ENCODE results near the gene MT2A. TPM values are rescaled to one million over a fixed set of nuclear protein-coding genes. Genes with fewer than 3 reads are reported as not detected.

Gene MT2A
- total and polyA plus RNA-seq, 7 donors: 342 to 11,565 (median 2,887) TPM

DNA sequence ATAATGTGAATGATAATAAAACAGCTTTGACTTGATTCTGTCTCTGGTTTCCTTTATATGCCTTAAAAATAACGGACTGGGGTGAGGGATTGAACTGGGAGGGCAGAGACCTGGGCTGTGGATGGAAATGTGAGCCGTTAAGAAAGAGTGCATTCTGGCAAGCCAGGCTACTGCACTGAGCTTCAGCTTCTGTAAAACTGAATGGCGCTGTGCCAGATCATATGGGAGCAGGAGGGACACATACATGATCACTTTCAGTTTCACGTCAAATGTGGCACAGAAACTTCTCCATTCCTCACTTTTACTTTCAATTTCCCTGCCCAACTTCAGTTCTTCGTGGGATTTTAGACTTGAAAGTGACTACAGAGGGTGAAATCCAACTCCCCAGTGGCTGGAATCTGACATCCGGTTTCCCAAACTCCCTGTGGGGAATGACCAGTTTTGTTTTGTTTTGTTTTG, 1.1 kb downstream of the MT2A start:
- ATAC-seq: peak in 1 of 4 donors; percentile 8
- Histone ChIP-seq H3K4me3 (peak overlapping the region; percentile 89), H3K27me3 (ENCODE audit: insufficient read depth in 3 of 3, low read length in 2 of 3) (no peaks in the 10 kb centered on the region), H3K4me1 (peaks cover 60% of the 10 kb centered on the region), H3K9me3 (no peaks in the 10 kb centered on the region), H3K27ac (peak overlapping the region; percentile 99), H3K36me3 (ENCODE audit: insufficient read depth in 1 of 2, low read depth in 1 of 2) (no peaks in the 10 kb centered on the region)
- intact Hi-C loops (cut with DNase I): loop anchor here in 1 of 2 donors (2.0 kb wide), 1 partner anchor 73 kb away; the partner anchor contains the start of gene MT1X
- 0 to 1% (median 0%) methylated on average over 6 of the region's 6 CpGs for WGBS, 3 donors
- peak; percentile 57 to 69 for DNase-seq
- TF ChIP-seq, protein P1, sequence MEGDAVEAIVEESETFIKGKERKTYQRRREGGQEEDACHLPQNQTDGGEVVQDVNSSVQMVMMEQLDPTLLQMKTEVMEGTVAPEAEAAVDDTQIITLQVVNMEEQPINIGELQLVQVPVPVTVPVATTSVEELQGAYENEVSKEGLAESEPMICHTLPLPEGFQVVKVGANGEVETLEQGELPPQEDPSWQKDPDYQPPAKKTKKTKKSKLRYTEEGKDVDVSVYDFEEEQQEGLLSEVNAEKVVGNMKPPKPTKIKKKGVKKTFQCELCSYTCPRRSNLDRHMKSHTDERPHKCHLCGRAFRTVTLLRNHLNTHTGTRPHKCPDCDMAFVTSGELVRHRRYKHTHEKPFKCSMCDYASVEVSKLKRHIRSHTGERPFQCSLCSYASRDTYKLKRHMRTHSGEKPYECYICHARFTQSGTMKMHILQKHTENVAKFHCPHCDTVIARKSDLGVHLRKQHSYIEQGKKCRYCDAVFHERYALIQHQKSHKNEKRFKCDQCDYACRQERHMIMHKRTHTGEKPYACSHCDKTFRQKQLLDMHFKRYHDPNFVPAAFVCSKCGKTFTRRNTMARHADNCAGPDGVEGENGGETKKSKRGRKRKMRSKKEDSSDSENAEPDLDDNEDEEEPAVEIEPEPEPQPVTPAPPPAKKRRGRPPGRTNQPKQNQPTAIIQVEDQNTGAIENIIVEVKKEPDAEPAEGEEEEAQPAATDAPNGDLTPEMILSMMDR (IDR thresholded peaks at IDR 0.05): no peak

DNA sequence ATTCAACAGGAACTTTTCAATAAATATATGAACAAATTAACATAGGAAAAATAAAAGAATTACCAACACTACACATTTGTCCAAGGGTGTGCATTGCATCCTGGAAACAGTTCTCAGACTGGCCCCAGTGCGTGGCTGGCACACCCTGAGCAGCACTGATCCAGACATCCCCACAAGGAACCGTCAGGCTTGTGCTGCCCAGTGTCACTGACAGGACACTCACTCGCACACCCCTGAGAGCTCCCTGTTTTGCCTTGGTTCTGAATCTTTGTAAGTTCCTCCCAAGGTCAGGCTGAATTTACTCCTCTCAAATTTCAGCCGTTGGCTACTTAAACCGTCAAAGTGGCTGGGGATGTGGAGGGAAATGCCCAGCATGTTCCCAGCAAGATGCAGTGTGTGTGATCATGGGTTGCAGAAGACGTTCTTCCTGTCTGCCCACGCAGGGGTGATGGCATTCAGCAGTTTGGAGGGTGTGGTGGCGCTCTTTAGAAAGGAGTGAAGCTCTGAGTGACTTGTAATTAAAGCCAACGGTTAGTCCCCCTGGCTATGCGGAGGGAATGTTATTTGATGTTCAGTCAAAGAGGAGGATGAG, 1.7 kb downstream of the MT2A start:
- TF ChIP-seq, protein P1 (IDR thresholded peaks at IDR 0.05): no peak
- H3K4me3 ChIP-seq: peak overlapping the region; percentile 89
- intact Hi-C loops (cut with DNase I): no loop called here
- peaks cover 56% of the 10 kb centered on the region for H3K4me1 ChIP-seq
- H3K9me3 ChIP-seq: no peaks in the 10 kb centered on the region
- H3K27me3 ChIP-seq (ENCODE audit: insufficient read depth in 3 of 3, low read length in 2 of 3): no peaks in the 10 kb centered on the region
- H3K27ac ChIP-seq: peak overlapping the region; percentile 99
- peak; percentile 74 to 81 for DNase-seq
- H3K36me3 ChIP-seq (ENCODE audit: insufficient read depth in 1 of 2, low read depth in 1 of 2): no peaks in the 10 kb centered on the region
- 3 to 7% (median 6%) methylated on average over 10 of the region's 10 CpGs for WGBS, 3 donors
- peak; percentile 12 to 34 (median 26) for ATAC-seq

DNA sequence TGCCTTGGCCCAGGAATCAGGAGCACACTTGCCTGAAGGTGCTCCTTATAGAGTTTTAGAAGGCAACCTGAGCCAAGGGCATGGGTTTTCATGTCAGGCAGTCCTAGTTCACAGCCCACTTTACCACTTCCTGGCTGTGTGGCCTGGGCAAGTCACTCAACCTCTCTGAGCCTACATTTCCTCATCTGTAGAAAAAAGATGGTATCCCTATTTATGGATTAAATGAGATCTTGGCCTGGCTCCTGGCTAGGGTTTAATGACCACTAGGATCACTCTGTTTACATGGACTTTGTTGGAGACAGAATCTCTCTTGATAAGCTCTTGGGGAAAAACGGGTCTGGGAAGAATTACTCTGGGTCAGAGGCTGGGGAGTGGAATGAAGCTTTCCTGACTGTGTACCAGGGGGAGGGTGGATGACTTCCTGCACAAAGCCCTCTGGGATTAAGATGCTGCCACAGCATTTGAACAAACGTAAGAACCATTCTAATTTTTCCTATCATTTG, 2.3 kb downstream of the MT2A start:
- no peaks in the 10 kb centered on the region for H3K9me3 ChIP-seq
- peaks cover 50% of the 10 kb centered on the region for H3K4me1 ChIP-seq
- no peak for DNase-seq
- peak in 1 of 4 donors; percentile 5 for ATAC-seq
- peak overlapping the region; percentile 99 for H3K27ac ChIP-seq
- H3K27me3 ChIP-seq (ENCODE audit: insufficient read depth in 3 of 3, low read length in 2 of 3): no peaks in the 10 kb centered on the region
- peak overlapping the region; percentile 89 for H3K4me3 ChIP-seq
- no peaks in the 10 kb centered on the region for H3K36me3 ChIP-seq (ENCODE audit: insufficient read depth in 1 of 2, low read depth in 1 of 2)
- WGBS, 3 donors: 7 to 19% (median 11%) methylated on average over 2 of the region's 2 CpGs
- TF ChIP-seq, protein P1 (IDR thresholded peaks at IDR 0.05): no peak
- intact Hi-C loops (cut with DNase I): no loop called here

DNA sequence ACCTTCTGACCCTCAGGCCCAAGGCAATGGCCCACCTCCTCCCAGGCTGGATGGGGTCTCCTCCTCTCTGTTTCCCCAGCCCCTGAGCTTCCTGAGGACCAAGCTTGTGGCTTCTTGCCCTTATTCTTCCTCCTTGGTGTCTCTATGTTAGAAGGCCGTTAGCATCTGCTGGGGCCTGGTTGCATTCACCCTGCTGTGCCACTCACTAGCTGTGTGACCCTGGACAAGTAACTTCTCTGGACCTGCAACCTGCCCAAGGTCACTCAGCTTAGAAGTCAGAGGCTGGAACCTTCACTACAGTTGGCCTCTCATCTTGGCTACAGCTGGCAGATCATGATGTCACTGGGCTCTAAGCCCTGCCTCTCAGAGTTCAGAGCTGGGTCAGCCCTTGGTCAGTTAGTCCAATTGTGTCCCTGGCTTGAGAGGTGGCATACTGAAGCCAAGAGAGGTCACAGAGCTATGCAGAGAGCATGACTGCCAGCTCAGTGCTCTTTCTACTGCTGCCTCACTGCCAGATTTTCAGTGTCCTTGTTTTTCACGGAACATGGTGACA, 3.0 kb downstream of the MT2A start:
- peaks cover 43% of the 10 kb centered on the region for H3K4me1 ChIP-seq
- intact Hi-C loops (cut with DNase I): no loop called here

More for the DNA sequence above, 3.0 kb downstream of the MT2A start:
- Histone ChIP-seq H3K9me3 (no peaks in the 10 kb centered on the region), H3K27ac (peak overlapping the region; percentile 99), H3K27me3 (ENCODE audit: insufficient read depth in 3 of 3, low read length in 2 of 3) (no peaks in the 10 kb centered on the region), H3K4me3 (peak overlapping the region; percentile 89), H3K36me3 (ENCODE audit: insufficient read depth in 1 of 2, low read depth in 1 of 2) (no peaks in the 10 kb centered on the region)
- peak; percentile 84 to 89 for DNase-seq
- peak; percentile 57 to 62 (median 60) for ATAC-seq
- 14 to 17% (median 17%) methylated on average over 2 of the region's 2 CpGs for WGBS, 3 donors
- TF ChIP-seq, protein P1 (IDR thresholded peaks at IDR 0.05): no peak

All from psoas muscle (tissue), 8 donors.